ENCODE results near the gene ALDH3B1. TPM values are rescaled to one million over a fixed set of nuclear protein-coding genes. Genes with fewer than 3 reads are reported as not detected.

The ALDH3B1 gene
- total RNA-seq, 1 donor from 2014 or later, result 6.5 TPM

GRCh38 chr11:68032997-68033707 is 23.0 kb downstream of the ALDH3B1 start:
- Mint-ChIP-seq H3K27ac (ENCODE audit: unreplicated experiment) (no peak overlapping the region), H3K4me3 (ENCODE audit: unreplicated experiment) (no peak overlapping the region), H3K4me1 (ENCODE audit: unreplicated experiment) (peaks cover 37% of the 10 kb centered on the region), H3K27me3 (ENCODE audit: unreplicated experiment) (no peaks in the 10 kb centered on the region), H3K9me3 (ENCODE audit: unreplicated experiment) (no peaks in the 10 kb centered on the region), H3K36me3 (ENCODE audit: unreplicated experiment) (peaks cover 2% of the 10 kb centered on the region)
- DNase-seq (ENCODE audit: extremely low spot score, unreplicated experiment), result no peak
- no peak for TF ChIP-seq CTCF (IDR thresholded peaks at IDR 0.05)

- peaks cover 35% of the 10 kb centered on the region for H3K4me1 Mint-ChIP-seq (ENCODE audit: unreplicated experiment)
Observed at GRCh38 chr11:68033708-68034045, 23.6 kb downstream of the ALDH3B1 start.

GRCh38 chr11:68035266-68035876 is 25.2 kb downstream of the ALDH3B1 start:
- H3K4me3 Mint-ChIP-seq (ENCODE audit: unreplicated experiment), result no peak overlapping the region
- TF ChIP-seq CTCF (IDR thresholded peaks at IDR 0.05), result no peak
- no peak overlapping the region for H3K27ac Mint-ChIP-seq (ENCODE audit: unreplicated experiment)
- H3K36me3 Mint-ChIP-seq (ENCODE audit: unreplicated experiment), result peaks cover 2% of the 10 kb centered on the region
- peaks cover 30% of the 10 kb centered on the region for H3K4me1 Mint-ChIP-seq (ENCODE audit: unreplicated experiment)
- no peaks in the 10 kb centered on the region for H3K27me3 Mint-ChIP-seq (ENCODE audit: unreplicated experiment)
- no peak for DNase-seq (ENCODE audit: extremely low spot score, unreplicated experiment)
- H3K9me3 Mint-ChIP-seq (ENCODE audit: unreplicated experiment), result no peaks in the 10 kb centered on the region

More at GRCh38 chr11:68033708-68034045, 23.6 kb downstream of the ALDH3B1 start:
- Mint-ChIP-seq H3K4me3 (ENCODE audit: unreplicated experiment) (no peak overlapping the region), H3K27me3 (ENCODE audit: unreplicated experiment) (no peaks in the 10 kb centered on the region), H3K9me3 (ENCODE audit: unreplicated experiment) (no peaks in the 10 kb centered on the region), H3K27ac (ENCODE audit: unreplicated experiment) (no peak overlapping the region), H3K36me3 (ENCODE audit: unreplicated experiment) (peaks cover 2% of the 10 kb centered on the region)
- DNase-seq (ENCODE audit: extremely low spot score, unreplicated experiment), result no peak
- TF ChIP-seq CTCF (IDR thresholded peaks at IDR 0.05), result no peak

GRCh38 chr11:68036141-68036716 is 26.1 kb downstream of the ALDH3B1 start:
- H3K27me3 Mint-ChIP-seq (ENCODE audit: unreplicated experiment), result no peaks in the 10 kb centered on the region
- no peak overlapping the region for H3K27ac Mint-ChIP-seq (ENCODE audit: unreplicated experiment)
- H3K4me3 Mint-ChIP-seq (ENCODE audit: unreplicated experiment), result no peak overlapping the region
- peaks cover 30% of the 10 kb centered on the region for H3K4me1 Mint-ChIP-seq (ENCODE audit: unreplicated experiment)
- peaks cover 2% of the 10 kb centered on the region for H3K36me3 Mint-ChIP-seq (ENCODE audit: unreplicated experiment)
- no peak for DNase-seq (ENCODE audit: extremely low spot score, unreplicated experiment)
- TF ChIP-seq CTCF (IDR thresholded peaks at IDR 0.05), result no peak
- H3K9me3 Mint-ChIP-seq (ENCODE audit: unreplicated experiment), result no peaks in the 10 kb centered on the region

GRCh38 chr11:68036717-68037239 is 26.7 kb downstream of the ALDH3B1 start:
- H3K4me1 Mint-ChIP-seq (ENCODE audit: unreplicated experiment), result peaks cover 29% of the 10 kb centered on the region
- H3K27ac Mint-ChIP-seq (ENCODE audit: unreplicated experiment), result peak overlapping the region; percentile 65
- no peaks in the 10 kb centered on the region for H3K27me3 Mint-ChIP-seq (ENCODE audit: unreplicated experiment)
- DNase-seq (ENCODE audit: extremely low spot score, unreplicated experiment), result no peak
- no peak for TF ChIP-seq CTCF (IDR thresholded peaks at IDR 0.05)
- H3K4me3 Mint-ChIP-seq (ENCODE audit: unreplicated experiment), result no peak overlapping the region
- H3K9me3 Mint-ChIP-seq (ENCODE audit: unreplicated experiment), result no peaks in the 10 kb centered on the region
- peaks cover 2% of the 10 kb centered on the region for H3K36me3 Mint-ChIP-seq (ENCODE audit: unreplicated experiment)

All from osteocyte (in vitro differentiated cells).